D341Med (cell line): ENCODE data around the gene SPON1.
A peak's percentile ranks its signal among the peaks of the same experiment; 100 is the strongest.

Experiments used
- DNase-seq: peaks from one replicate; pipeline ENCODE4 v3.0.0; 2012; ENCODE audit warnings: low spot score

Gene SPON1

DNA sequence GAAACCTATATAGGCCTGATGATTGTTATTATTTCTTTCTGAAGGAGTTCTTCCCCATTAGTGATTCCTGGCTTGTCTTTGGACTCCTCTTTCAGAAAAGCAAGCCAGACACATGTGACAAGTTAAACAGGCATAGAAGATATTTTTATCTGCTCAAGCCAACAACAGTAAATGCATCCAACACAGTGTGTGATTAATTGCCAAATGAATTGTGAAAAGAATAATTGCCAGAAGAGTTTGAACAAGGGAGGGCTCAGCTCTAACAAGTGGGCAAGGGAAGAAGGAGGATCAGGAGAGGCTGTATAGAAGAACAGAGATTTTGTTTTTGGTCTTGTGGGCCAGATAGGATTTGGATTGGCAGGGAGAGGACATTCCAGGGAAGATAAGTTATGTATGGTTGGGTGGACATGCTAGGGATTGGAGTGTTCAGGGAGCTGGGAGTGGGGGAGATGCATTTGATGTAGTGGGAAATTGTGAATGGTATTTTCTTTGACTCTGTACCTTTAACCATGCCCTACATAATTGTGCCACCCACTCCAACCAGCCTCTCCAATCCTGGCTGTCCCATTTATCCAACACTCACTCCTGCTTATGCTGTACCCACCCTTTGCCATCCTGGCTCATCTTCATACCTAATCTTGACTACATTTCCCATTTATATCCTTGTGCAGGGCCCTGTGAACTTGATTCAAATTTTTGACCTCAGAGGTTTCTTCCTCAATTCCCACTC, 223.7 kb downstream of the SPON1 start:
- DNase-seq: no peak

DNA sequence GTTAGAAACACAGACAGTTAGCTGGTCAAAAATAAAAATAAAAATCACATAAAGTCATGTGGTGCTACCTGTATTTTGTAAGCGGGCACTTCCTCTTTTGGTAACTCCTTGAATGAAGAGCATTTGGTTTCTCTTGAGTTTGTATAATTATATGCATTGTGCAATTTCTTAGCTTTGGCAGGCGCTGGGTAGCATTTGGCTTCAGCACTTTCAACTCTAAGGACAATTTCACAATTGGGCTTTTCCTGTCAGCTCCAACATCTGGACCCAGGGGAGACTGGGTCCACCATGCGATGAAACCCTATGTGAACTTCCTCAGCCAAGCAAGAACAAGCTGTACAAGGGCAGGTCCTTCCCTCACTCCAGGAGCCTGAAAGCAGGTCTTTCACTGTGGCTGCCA, 227.4 kb downstream of the SPON1 start:
- DNase-seq: no peak

DNA sequence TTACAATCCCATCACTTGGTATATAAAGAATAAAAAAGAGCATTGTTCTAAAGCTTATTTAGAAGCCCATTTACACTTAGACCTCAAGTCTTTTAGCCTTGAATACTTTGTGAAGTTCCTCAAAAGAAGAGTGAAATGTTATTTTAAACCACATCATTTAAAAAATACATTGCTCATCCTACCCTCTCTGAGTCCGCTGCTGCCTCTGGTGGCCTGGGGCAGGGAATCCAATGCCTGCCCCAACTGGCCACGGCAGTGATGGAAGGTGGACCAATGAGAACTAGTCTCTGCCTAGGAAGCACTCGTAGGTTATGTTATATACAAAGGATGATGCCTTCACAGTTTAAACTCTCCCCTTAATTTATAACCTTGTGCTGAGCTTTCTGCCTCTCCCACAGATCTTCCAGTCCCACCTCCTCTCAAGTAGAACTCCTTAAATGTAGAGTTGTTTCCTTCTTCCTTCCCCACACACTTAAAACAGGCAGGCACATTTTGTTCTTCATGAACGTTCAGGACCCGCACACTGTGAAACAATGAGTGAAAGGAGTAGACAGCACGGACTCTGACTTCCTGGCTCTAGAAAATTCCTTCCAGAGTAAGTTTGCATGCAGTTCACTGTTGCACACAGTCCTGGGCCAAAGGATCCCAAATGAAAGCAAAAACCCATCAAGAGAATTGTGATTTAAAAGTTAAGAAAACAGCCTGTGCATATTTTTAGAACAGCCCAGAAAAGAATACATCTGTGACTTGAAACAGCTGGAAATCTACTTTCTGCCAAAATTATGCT, 228.7 kb downstream of the SPON1 start:
- no peak for DNase-seq

DNA sequence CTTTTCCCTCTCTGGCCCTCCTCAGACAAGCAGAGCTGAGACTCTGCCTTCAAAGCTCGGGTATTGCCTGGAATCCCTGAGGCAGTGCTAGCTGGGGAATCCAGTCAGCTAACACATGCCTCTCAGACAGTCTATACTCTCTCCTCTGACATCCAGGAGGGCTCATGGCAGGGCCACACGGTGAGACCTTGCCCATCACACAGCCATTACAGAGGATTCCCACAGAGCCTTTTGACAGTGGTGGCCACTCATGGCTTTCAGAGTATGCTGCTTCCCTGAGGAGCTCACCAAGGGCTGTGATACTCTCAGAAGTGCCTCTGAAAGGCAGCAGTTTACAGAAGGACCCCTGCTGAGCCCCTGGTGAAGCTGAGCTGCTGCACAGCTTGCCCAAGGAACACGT, 231.1 kb downstream of the SPON1 start:
- no peak for DNase-seq

GRCh38 chr11:14202251-14203196, 240.0 kb downstream of the SPON1 start:
- no peak for DNase-seq

GRCh38 chr11:14203321-14203720, 240.8 kb downstream of the SPON1 start:
- DNase-seq: no peak

GRCh38 chr11:14212986-14213385, 250.5 kb downstream of the SPON1 start:
- DNase-seq: no peak

GRCh38 chr11:14218728-14219127, 256.2 kb downstream of the SPON1 start:
- no peak for DNase-seq

DNA sequence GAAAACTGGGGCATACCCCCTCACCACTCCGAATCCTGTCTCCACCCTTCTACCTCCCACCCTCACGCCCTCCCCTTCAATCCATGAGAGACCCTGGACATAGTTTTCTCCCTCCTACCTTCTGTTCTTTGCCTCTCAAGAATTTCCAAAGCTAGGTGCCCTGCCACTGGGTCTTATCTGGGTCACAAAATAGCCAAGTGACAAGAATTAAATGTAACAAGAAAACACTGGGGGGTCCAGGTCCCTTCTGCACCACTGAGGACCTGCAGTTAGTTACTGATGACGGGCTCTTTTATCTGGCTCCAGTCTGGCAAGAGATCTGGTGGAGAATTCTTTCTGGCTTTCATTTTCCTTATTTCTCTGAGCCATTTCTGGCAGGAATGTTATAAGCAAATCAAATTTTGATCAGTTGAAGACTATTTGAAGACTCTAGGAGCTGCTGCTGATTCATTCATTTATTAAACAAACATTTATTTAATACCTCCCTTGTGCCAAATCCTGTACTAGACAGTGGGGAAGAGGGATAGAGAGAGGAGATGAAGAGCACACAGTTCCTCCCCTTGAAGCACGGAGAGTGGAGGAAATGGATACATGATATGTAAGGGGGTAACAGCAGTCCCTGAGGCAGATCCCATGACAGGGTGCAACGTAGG, 261.2 kb downstream of the SPON1 start:
- no peak for DNase-seq

DNA sequence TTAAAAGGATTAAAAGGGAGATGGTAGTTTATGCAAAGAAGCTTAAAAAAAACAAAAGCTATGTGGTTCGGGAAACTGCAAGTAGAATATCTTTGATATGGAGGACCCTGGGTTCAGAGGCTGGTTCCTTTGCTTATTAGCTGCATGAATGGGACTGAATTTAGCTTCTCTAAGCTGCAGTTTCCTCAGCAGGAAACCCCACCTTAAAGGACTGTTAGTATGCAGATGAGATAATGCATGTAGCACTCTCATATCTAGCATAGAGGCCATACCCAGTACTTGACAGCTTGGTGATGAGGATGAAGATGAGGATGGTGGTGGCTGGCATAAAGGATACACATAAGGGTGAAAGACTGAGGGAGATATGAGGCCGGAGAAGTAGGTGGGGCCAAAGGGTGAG, 261.9 kb downstream of the SPON1 start:
- no peak for DNase-seq

GRCh38 chr11:14225666-14226065, 263.1 kb downstream of the SPON1 start:
- no peak for DNase-seq

GRCh38 chr11:14228356-14228755, 265.8 kb downstream of the SPON1 start:
- no peak for DNase-seq

DNA sequence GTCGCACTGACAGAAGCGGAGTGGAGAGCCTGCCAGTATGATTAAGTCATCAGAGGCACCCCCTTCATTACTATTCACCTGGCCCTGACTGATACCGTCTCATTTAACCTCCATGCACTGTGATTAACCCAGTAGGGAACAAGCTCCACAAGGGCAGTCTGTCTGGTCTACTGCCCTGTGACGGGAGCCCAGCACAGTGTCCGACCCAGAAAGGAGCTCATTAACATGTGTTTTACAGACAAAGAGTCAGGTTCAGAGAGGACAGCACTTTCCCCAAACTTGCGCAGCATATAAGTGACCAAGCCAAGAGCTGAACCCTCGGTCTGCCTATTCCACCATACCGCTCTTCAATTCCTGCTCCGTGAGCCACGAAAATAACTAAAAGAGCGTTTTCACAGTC, 266.9 kb downstream of the SPON1 start:
- no peak for DNase-seq

DNA sequence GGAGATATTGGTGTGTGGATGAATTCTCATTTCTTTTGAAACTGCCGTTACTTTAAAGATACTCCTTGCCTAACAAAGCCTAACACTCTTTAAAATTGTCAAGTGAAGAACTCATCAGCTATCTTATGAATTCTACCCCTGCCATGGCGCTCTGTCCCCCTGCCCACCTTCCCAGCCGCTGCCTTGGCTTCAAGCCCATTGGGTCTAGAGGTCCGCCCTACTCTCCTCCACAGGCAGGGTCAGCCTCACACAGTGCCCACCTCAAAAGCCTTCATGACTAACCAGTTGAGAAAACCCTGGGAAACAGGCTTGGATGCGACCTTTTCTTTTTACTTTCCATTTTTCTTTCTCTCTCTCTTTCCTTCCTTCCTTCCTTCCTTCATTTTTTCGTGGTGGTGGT, 267.9 kb downstream of the SPON1 start:
- DNase-seq: no peak

DNA sequence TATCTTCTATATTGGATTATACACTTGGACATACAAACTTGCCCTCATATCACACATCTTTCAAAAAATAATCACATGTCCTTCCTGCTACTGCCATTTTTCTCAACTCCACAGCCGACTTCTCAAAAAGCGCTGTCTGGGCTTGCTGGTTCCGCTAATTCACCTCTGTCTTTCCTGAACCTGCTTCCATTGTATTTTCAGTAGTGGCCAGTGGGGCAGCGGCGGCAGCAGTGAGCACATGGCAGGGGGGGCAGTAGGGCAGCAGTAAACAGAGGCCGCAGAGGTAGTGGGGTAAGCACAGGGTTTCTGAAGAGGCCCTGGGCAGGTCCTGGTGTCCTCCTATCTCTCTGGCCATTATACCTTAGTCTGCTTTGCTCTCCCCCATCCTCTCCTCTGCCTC, 270.1 kb downstream of the SPON1 start:
- DNase-seq: peak; percentile 35

DNA sequence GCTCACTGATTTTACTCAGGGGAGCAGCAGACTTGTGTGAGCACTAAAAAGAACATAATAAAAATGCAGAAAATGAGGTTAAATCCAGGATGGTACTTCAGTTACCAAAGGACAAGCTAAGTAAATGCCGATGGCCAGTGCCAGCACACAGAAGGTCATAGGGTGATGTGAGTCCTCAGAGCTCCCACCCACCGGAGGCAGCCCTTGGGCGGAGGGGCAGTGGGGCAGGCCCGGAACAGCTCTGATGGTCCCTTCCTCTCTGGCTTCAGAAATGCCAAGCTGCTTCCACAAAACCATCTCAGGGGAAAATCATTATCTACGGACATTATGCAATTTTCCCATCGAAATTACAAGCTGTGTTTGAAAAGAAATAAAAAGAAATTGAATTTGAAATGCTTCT, 271.9 kb downstream of the SPON1 start:
- no peak for DNase-seq

DNA sequence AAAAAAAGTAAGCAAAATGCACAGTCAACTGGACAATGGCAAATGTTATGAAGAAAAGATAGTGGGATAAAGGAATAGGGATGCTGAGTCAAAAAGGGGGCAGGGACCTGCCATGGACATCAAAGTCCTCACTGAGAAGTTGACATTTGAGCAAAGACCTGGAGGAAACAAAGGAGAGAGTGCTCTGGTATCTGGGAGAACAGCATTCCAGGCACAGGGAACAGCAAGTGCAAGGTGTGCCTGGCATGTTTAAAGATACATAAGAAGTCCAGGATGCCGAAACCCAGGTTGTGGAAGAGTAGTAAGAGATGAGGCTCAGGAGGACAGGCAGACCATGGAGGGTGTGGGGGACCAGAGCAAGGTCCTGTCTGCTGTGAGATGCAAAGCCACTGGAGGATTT, 273.2 kb downstream of the SPON1 start:
- DNase-seq: no peak

DNA sequence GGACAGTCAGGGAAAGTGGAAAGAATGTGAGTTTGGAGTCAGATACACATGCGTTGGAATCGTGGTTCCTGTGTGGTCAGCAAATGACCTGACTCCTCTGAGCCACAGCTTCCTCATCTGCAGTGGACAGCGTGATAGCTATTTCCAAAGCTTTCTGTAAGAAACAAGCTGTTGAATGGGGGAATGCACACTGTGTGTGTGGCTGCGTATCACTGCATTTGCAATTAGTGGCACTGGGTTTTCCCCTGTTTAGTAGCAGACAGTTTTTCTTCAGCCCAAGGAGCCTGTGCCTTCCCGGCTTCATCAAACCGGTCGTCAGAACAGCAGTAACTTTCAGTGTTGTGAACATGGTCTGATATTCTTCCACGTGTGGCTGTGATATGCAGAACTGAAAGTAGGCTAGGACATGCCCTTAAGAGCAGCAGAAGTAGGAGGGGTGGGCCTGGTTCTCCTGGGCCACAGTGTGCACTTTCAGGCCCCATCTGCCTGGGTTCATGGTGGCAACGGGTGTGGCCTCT, 275.0 kb downstream of the SPON1 start:
- no peak for DNase-seq

GRCh38 chr11:14240221-14240620, 277.7 kb downstream of the SPON1 start:
- DNase-seq: no peak

DNA sequence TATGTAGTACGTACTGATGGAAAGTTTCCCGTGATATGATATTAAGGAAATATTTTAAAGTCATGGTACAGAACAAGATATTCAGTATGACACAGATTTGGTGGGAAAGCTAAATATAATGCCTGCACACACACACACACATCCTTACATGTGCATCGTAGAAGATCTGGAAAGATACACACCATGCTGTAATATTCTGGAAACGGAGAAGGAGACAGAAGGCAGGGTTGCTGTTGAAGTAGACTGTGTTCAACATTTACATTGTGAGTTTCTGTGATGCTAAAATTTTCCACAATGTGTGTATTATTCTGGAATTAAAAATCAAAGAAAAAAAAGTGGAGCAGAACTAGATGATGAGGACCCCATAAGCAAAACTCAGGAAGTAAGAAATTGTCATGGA, 278.4 kb downstream of the SPON1 start:
- no peak for DNase-seq

DNA sequence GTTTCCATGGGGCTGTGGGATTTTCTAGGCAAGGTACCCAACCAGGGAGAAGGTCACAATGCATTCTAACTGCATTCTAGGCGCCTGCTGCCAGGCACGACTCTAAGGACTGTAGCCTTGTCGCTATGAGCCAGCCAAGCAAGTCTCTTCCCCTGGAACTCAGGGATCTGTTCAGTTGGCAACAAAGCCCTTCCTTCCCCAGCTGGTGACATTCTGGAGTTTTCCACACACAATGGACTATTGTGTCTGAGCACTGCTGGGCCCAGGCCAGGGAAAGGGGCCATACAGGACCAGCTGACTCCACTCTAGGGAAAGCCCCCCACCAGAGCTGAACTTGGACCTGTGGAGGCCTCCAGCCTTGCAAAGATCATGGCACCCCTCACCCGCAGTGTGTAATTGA, 279.7 kb downstream of the SPON1 start:
- DNase-seq: no peak

GRCh38 chr11:14242733-14243132, 280.2 kb downstream of the SPON1 start:
- DNase-seq: no peak
